Fibroblast of skin of scalp (primary cell): ENCODE data around the gene ANKAR.
"Not testable (repeated sequence)": the region's sequence is repeated elsewhere in the genome, so short reads cannot be mapped to it uniquely, and the experiment has no call there.

Source experiments
- DNase-seq: peaks from one replicate; pipeline ENCODE4 v3.0.0-alpha.2; 2013

Gene ANKAR

GRCh38 chr2:189660803-189661147 is 13.7 kb upstream of the ANKAR start:
- no peak for DNase-seq

- DNase-seq = peak; percentile 100
Observed at GRCh38 chr2:189661148-189661956, 13.1 kb upstream of the ANKAR start, which contains the start of gene ASNSD1. Gene ASNSD1 (plus strand): TSS chr2:189661459. CDS start chr2:189666133, 4,674 bp downstream.

GRCh38 chr2:189661957-189662321 is 12.5 kb upstream of the ANKAR start:
- DNase-seq = no peak

- DNase-seq = no peak
Observed at GRCh38 chr2:189662669-189663226, 11.7 kb upstream of the ANKAR start.

GRCh38 chr2:189663319-189663718 is 11.2 kb upstream of the ANKAR start:
- not testable (repeated sequence) for DNase-seq

GRCh38 chr2:189669913-189670312 is 4.6 kb upstream of the ANKAR start:
- DNase-seq = no peak

GRCh38 chr2:189673661-189674373 is 653 bp upstream of the ANKAR start:
- no peak for DNase-seq

- DNase-seq = peak; percentile 47
Observed at GRCh38 chr2:189676471-189676870, 2.0 kb downstream of the ANKAR start.

- DNase-seq = no peak
Observed at GRCh38 chr2:189679226-189679625, 4.8 kb downstream of the ANKAR start.

GRCh38 chr2:189681203-189681602 is 6.7 kb downstream of the ANKAR start:
- DNase-seq = no peak

GRCh38 chr2:189681903-189682302 is 7.4 kb downstream of the ANKAR start:
- no peak for DNase-seq

- DNase-seq = no peak
Observed at GRCh38 chr2:189683348-189683747, 8.9 kb downstream of the ANKAR start.

- no peak for DNase-seq
Observed at GRCh38 chr2:189684811-189685210, 10.3 kb downstream of the ANKAR start.

- DNase-seq = peak; percentile 72
Observed at GRCh38 chr2:189685540-189686229, 11.2 kb downstream of the ANKAR start.

GRCh38 chr2:189687796-189688195 is 13.3 kb downstream of the ANKAR start:
- not testable (repeated sequence) for DNase-seq

- no peak for DNase-seq
Observed at GRCh38 chr2:189696223-189696622, 21.8 kb downstream of the ANKAR start.

GRCh38 chr2:189698020-189698887 is 23.8 kb downstream of the ANKAR start:
- peak; percentile 59 for DNase-seq

- DNase-seq = no peak
Observed at GRCh38 chr2:189700681-189701080, 26.2 kb downstream of the ANKAR start.

GRCh38 chr2:189702071-189702470 is 27.6 kb downstream of the ANKAR start:
- no peak for DNase-seq

- DNase-seq = no peak
Observed at GRCh38 chr2:189709501-189710221, 35.2 kb downstream of the ANKAR start.

- not testable (repeated sequence) for DNase-seq
Observed at GRCh38 chr2:189717593-189717992, 43.1 kb downstream of the ANKAR start.
